ENCODE data around the gene TSPAN12.

The TSPAN12 gene

DNA sequence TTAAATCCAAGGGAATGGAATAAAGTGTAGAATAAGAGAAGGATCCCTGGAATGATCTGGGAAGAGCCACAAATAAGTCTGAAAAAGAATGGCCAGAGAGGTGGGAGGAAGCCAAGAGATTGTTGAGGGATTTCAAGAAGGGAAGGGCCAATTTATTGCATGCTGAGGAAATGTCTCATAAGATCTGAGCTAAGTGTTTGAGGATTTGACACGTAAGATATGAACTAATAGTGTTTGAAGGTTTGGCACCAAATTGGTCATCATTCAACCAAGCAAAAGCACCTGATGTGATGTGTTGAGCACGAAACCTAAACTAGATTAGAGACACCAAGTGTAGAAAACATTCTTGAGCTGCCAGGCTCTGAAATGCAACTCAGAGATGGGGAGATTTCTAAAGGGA, 97.9 kb downstream of the TSPAN12 start:
- no peak for DNase-seq (ENCODE audit: low read depth in 2 of 2, low spot score in 1 of 2)

DNA sequence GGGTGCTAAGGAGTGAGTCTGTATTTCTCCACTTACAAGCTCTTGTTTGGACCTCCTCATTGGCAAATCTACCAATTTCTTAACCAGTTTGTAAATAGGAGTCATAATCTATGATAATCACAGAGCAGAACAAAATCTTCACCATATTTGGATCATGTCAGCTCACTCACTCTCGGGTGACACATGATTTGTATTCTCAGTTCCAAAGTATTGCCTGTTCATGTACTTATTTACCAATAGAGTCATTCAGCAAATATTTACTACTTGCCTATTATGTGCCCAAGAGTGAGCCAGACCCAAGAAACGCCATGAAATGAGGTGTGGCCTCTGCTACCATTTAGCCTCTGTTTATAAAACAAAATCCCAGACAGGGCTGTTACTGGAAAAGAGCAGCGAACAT, 114.8 kb downstream of the TSPAN12 start:
- no peak for DNase-seq (ENCODE audit: low read depth in 2 of 2, low spot score in 1 of 2)

DNA sequence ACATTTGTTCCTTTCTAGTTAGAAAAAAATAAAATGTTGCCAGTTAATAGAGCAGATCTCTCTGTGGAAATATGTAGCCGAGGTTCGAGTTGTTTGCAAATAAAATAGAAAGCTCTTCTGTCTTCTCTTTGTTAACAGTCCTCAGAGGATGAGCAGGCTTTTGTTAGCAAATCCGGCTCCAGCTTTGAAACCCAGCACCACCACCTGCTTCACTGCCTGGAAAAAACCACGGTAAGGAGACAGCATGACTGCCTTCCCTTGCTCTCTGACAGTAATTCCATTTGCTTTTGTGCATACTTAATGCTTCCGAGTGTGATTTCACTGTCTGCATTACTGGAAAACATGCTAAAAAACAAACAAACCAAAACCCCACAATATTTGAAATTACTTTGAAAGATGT, 115.6 kb downstream of the TSPAN12 start:
- DNase-seq (ENCODE audit: low read depth in 2 of 2, low spot score in 1 of 2) = no peak

DNA sequence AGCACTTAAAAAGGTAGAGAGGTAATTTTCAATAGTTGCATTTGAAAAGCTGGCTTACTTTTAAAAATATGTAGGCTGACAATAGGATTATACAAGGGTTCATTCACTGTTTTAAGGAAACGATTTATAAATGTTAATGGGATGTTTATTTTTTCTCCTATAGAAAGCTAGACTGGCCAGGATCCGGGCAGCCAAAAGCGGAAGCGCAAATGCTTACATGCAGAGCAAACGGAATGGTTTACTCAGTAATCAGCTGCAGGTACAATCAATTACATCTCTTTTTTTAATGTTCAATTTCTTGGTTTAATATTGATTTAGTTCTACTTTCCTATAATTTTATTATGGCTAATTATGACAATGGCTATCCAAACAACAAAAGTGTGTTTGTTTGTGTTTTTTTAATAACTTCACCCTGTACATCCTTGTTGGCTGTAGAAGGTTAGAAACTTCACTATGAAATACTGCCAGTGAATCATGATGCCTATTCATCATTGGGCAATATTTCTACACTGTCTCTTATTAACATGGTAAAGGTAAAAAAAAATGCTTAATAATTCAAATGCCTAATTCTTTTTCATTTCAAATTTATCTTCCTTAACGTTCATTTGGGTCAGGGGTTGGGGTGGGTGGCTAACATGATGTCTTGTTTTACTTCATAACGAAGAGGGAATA, 116.4 kb downstream of the TSPAN12 start:
- no peak for DNase-seq (ENCODE audit: low read depth in 2 of 2, low spot score in 1 of 2)

DNA sequence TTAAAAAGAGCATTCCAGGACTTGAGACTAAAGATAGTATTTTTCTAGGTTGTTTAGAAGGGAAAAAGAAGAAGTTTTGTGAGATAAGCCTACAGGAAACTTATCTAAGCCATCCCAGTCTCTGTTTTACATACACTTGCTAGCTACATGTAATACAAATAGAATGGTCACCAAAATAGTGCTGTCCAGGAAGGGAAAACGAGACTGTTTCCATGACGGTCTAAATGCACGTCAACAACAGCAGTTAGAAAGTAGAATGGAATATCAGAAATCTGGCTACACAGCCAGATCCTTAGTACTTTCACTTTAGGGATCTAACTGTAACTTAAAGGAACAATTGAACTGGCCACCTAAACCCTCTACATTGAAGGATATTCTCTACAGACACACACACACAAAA, 117.6 kb downstream of the TSPAN12 start:
- no peak for DNase-seq (ENCODE audit: low read depth in 2 of 2, low spot score in 1 of 2)

DNA sequence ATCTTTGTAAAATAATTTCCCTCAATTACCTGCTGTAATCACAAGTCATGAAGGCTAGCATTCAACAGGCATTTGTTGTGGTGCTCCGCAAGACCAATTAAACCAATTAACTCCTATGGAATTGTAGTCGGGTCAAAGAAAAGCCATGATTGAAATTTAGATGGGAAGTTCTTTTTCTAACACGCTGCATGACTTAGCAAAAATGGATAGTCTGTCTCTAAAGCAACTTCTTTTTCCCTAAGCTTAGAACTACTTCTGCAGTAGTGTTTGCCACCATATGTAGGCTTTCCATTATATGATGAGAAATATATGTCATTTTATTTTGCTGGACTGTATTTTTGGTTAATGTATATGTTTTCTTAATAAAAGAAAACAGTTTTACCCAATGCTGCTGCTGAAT, 119.1 kb downstream of the TSPAN12 start:
- DNase-seq (ENCODE audit: low read depth in 2 of 2, low spot score in 1 of 2) = no peak
